GM20000 (cell line): Measurements from ENCODE around the gene STARD8.
"Not testable (repeated sequence)": the region's sequence is repeated elsewhere in the genome, so short reads cannot be mapped to it uniquely, and the experiment has no call there.

Experiments
- DNase-seq: peaks from one replicate; pipeline ENCODE4 v3.0.0; 2012; ENCODE audit warnings: low spot score
- TF ChIP-seq, protein P1 (sequence below): IDR thresholded peaks from 2 replicates; pipeline ENCODE4 v1.5.1; 2012; ENCODE audit warnings: mild to moderate bottlenecking, control low read depth; ENCODE audit errors: extremely low read depth, missing control alignments

The STARD8 gene

GRCh38 chrX:68728186-68728585, 80.7 kb downstream of the STARD8 start:
- no peak for DNase-seq
- TF ChIP-seq, protein P1, sequence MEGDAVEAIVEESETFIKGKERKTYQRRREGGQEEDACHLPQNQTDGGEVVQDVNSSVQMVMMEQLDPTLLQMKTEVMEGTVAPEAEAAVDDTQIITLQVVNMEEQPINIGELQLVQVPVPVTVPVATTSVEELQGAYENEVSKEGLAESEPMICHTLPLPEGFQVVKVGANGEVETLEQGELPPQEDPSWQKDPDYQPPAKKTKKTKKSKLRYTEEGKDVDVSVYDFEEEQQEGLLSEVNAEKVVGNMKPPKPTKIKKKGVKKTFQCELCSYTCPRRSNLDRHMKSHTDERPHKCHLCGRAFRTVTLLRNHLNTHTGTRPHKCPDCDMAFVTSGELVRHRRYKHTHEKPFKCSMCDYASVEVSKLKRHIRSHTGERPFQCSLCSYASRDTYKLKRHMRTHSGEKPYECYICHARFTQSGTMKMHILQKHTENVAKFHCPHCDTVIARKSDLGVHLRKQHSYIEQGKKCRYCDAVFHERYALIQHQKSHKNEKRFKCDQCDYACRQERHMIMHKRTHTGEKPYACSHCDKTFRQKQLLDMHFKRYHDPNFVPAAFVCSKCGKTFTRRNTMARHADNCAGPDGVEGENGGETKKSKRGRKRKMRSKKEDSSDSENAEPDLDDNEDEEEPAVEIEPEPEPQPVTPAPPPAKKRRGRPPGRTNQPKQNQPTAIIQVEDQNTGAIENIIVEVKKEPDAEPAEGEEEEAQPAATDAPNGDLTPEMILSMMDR: no peak

- DNase-seq: no peak
- TF ChIP-seq, protein P1: no peak
Measured at GRCh38 chrX:68731254-68731653, 83.8 kb downstream of the STARD8 start.

DNA sequence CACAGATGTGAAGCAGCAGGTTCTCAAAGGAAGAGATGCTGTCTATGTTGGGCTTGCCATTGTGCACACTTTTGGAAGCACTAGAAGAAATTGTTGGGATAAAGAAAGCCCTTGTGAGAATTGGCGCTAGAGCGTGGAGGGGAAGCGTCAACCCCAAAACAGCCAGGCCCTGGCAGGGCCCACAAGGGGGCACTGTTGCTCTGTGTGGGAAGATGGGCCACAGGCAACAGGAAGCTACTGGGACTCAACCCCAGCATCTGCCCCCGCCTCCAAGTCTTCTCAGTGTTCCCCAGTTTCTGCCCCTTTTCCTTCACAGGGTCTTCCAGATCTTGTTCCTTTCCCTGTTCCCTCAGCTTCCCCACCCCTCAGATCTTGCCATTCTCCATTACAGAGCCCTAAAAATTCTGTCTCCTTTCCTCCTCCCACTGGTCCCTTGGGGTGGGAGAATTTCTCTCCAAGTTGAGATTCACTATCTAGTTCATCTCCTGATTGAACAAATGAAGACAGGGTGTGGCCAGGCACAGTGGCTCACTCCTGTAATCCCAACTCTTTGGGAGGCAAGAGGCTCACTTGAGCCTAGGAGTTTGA, 85.5 kb downstream of the STARD8 start:
- TF ChIP-seq, protein P1: peak; percentile 24
- peak; percentile 62 for DNase-seq

DNA sequence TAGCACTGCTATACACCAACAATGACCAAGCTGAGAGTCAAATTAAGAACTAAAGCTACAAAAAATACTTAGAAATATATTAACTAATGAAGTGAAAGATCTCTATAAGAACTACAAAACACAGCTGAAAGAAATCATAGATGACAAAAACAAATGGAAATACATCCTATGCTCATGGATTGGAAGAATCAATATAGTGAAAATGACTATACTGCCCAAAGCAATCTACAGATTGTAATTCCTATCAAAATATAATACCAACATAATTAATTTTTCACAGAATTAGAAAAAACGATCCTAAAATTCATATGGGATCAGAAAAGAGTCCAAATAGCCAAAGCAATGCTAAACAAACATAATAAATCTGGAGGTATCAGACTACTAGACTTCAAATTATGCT, 87.8 kb downstream of the STARD8 start:
- no peak for DNase-seq
- TF ChIP-seq, protein P1: no peak

- DNase-seq: not testable (repeated sequence)
Measured at GRCh38 chrX:68741864-68742263, 94.4 kb downstream of the STARD8 start.

DNA sequence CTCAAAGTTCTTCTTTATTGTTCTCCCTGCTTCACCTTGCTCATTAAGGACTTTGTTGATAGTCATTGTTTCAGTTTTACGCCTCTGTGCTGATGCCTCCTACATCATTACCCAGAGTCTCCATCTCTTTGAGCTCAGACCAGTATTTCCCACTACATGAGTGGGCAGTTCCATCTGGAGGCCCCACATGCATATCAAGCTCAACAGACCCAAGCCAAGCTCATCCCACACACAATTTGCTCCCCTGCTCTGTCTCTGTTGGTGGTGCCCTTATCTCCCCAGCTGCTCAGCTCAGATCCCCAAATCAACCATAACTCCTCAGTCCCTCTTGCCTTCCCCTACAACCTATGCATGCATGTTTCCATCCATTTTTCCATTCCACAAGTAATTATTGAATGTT, 96.3 kb downstream of the STARD8 start:
- TF ChIP-seq, protein P1: no peak

DNA sequence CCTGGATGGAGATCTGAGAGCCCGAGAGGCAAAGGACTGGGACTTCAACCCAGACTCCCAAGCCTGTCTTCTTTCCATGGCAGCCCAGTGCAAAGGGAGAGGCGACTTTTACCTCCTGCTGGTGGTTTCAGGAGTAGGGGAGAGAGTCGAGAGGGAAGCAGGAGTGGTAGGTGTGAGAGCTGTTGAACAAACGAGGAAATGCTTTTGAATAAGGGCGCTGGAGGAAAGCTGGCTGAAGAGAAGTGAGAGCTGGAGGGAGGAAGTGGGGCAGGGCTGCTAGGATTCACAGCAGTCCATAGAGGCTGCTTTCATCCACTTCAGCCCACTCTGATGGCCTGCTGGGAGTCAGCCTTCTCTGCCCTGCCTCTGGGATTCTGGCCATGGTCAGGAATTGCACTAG, 99.5 kb downstream of the STARD8 start:
- DNase-seq: no peak
- TF ChIP-seq, protein P1: no peak

More for the DNA sequence above, 96.3 kb downstream of the STARD8 start:
- no peak for DNase-seq

DNA sequence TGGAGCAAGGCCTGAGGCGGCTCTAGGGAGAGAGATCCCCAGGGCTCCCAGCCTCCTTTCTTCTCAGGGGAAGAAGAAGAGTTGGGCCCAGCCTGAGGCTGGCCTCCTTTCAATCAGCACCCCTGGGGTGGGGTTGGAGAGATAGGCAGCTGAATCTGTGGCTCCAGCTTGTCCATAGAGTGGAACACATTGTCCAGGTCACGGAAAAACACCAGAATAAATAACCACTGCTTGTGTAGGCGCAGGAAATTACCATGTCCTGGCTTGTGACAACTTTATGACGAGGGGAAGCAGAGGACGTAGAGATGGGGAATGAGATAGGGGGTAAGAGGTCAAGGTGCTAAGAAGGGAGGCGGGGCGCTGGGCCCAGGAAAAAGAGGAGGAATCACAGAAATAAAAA, 100.6 kb downstream of the STARD8 start:
- TF ChIP-seq, protein P1: no peak
- DNase-seq: no peak
